Bronchial epithelial cell (primary cell): Measurements from ENCODE around the gene SPIRE1. TPM values are rescaled to one million over a fixed set of nuclear protein-coding genes. Genes with fewer than 3 reads are reported as not detected.

Experiments
- DNase-seq: peaks from one replicate; pipeline ENCODE4 v3.0.0-alpha.2; 2010; ENCODE audit warnings: low read depth
- FAIRE-seq: peaks from 2 replicates; lab custom pipeline; 2011; peaks lifted over from hg19 to GRCh38; lab: Jason Lieb, UNC
- H3K27me3 ChIP-seq: 2 replicates; pipeline ENCODE4 v1.5.1; 2011; ENCODE audit warnings: low read length; ENCODE audit not compliant: control insufficient read depth, insufficient read depth
- H3K36me3 ChIP-seq: 2 replicates; pipeline ENCODE4 v1.5.1; 2011; ENCODE audit warnings: low read length; ENCODE audit not compliant: control insufficient read depth, insufficient read depth
- H3K4me3 ChIP-seq: 2 replicates; pipeline ENCODE4 v1.5.1; 2011; ENCODE audit warnings: mild to moderate bottlenecking, low read depth, low read length, control low read depth
- total RNA-seq: library from RNA; depleted of rRNA; stranded (reverse); fragments of >200 nt; gene quantifications from 2 replicates; pipeline ENCODE4 v1.2.1, GENCODE V29; 2014
- TF ChIP-seq, protein P1 (sequence below): IDR thresholded peaks from 2 replicates; pipeline ENCODE4 v1.5.1; 2011; ENCODE audit warnings: mild to moderate bottlenecking, moderate library complexity, low read length, control low read depth, inconsistent platforms; ENCODE audit not compliant: insufficient read depth, severe bottlenecking

The SPIRE1 gene
- total RNA-seq, 1 donor from 2014 or later: 141 TPM

DNA sequence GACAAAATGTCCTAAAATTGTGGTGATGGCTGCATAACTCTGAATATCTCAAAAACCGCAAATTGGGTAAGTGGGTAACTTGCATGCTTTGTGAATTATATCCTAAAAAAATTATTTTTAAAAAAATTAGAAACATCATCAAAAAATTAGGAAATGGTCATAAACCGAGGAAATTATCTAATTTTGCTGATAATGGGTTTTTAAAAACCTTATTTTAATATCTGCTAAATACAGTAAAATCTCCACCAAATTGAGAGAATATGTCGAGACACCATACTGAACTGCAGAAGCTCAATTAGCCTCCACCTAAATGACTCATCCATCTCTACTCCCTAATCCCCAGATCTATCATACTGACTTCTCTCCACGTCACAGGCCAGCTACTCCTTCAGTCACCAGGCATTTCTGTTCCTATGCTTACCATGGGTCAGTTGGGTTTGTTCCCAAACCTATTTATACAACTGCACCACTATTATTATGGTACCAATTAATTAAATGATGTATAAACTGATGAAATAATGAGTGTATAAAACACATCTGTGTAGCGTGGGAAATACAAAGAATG is 36.1 kb downstream of the SPIRE1 start:
- FAIRE-seq (no peak), DNase-seq (peak; percentile 68)
- TF ChIP-seq, protein P1, sequence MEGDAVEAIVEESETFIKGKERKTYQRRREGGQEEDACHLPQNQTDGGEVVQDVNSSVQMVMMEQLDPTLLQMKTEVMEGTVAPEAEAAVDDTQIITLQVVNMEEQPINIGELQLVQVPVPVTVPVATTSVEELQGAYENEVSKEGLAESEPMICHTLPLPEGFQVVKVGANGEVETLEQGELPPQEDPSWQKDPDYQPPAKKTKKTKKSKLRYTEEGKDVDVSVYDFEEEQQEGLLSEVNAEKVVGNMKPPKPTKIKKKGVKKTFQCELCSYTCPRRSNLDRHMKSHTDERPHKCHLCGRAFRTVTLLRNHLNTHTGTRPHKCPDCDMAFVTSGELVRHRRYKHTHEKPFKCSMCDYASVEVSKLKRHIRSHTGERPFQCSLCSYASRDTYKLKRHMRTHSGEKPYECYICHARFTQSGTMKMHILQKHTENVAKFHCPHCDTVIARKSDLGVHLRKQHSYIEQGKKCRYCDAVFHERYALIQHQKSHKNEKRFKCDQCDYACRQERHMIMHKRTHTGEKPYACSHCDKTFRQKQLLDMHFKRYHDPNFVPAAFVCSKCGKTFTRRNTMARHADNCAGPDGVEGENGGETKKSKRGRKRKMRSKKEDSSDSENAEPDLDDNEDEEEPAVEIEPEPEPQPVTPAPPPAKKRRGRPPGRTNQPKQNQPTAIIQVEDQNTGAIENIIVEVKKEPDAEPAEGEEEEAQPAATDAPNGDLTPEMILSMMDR: no peak
- no peak overlapping the region for H3K4me3 ChIP-seq
- no peaks in the 10 kb centered on the region for H3K36me3 ChIP-seq
- H3K27me3 ChIP-seq: no peaks in the 10 kb centered on the region

DNA sequence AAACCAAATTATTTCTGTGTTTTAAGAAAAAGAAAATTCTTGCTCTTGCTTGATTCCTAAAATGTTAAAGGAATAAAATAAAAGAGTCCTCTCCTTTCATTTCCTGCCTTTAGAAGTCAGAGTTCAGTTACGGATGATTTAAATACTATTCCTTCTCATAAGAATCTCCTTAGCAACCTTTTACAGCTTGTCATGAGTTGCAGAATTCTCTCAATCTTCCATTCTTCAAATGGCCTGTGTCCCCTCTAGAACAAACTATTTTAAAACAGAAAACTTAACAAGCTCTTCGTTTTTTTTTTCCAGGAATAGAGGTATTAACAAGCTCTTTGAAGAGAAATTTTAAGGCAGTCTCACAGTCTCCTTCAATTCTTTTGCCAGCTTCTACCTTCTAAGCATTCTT is 42.2 kb downstream of the SPIRE1 start:
- no peak for FAIRE-seq
- TF ChIP-seq, protein P1: no peak

DNA sequence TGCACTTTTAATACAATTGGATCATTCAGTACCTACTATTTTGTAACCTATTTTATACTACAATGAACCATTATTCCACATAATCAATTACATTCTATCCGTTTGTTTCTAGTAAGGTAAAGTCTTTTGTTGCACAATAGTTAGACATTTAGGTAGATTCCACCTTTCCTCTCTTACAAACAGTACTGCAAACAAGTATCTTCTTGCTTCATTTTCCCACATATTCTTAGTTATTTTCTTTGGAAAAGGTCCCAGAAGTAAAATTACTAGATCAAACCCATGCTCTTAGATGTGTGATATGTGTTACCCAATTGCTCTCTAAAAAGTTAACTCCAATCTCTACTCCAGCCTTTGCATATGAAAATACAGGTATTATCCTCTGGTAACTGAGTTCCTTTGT is 49.6 kb downstream of the SPIRE1 start:
- TF ChIP-seq, protein P1: no peak
- peak; percentile 91 for DNase-seq
- Histone ChIP-seq H3K27me3 (no peaks in the 10 kb centered on the region), H3K36me3 (no peaks in the 10 kb centered on the region), H3K4me3 (no peak overlapping the region)
- FAIRE-seq: no peak

More for the DNA sequence above, 42.2 kb downstream of the SPIRE1 start:
- Histone ChIP-seq H3K36me3 (no peaks in the 10 kb centered on the region), H3K27me3 (no peaks in the 10 kb centered on the region), H3K4me3 (no peak overlapping the region)
- no peak for DNase-seq

DNA sequence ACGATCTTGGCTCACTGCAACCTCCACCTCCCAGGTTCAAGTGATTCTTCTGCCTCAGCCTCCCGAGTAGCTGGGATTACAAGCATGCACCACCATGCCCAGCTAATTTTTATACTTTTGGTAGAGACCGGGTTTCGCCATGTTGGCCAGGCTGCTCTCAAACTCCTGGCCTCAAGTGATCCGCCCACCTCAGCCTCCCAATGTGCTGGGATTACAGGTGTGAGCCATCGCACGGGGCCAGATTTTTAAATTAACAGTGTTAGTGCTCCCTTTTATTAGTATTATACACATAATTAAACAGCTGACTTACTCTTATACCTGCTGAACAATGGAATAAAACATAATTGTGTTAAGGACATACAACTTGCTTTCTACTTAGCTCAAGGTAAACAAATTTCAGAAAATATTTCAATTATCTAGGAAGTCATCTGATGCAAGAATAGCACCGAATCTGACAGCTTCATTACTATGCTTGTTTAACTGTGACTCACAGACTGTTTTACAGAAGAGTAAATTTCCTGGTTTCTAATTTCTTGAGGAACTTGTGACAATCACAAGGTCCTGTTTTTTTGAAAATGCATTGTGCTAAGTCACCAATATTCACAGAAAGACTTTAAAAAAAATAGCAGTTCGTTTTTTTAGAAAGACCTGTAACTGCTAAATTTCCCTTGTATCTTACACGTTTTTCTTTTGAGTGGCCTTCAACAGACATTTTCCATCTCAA is 51.2 kb downstream of the SPIRE1 start:
- TF ChIP-seq, protein P1: no peak
- H3K36me3 ChIP-seq: no peaks in the 10 kb centered on the region
- FAIRE-seq (no peak), DNase-seq (peak; percentile 88)
- no peak overlapping the region for H3K4me3 ChIP-seq
- no peaks in the 10 kb centered on the region for H3K27me3 ChIP-seq

DNA sequence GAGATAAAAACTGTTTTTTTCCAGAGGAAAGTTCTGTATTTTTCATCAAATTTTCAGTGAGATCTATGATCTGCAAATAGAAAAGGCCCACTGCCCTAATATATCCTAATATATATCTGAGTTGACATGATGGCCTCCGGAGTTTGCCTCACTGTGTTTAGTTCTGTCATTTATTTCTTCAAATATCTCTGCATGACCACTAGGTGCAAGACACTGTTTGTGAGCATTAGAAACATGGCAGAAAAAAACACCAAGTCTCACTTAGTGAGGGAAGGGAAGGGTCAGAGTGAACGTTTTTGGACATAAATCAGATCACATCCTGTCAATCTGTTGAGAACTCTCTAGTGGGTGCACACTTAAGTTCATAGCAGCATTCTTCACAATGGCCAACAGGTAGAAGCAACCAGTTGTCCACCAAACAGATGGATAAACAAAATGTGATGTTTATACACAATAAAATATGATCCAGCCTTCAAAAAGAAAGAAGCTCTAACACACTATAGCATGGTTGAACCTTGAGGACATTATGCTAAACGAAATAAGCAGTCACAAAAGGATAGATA is 53.4 kb downstream of the SPIRE1 start:
- DNase-seq (no peak), FAIRE-seq (no peak)
- H3K4me3 ChIP-seq: no peak overlapping the region
- H3K36me3 ChIP-seq: no peaks in the 10 kb centered on the region
- H3K27me3 ChIP-seq: no peaks in the 10 kb centered on the region
- TF ChIP-seq, protein P1: no peak
